GM19035 (cell line): ENCODE data around the gene TMEM52.
A peak's percentile ranks its signal among the peaks of the same experiment; 100 is the strongest.
"Not testable (repeated sequence)": the region's sequence is repeated elsewhere in the genome, so short reads cannot be mapped to it uniquely, and the experiment has no call there.

Experiments used
- ATAC-seq: cut with Tn5 transposase; IDR thresholded peaks from one replicate; pipeline ENCODE4 v1.9.1; 2021; ENCODE audit not compliant: unreplicated experiment

TMEM52 gene

GRCh38 chr1:1895456-1896336, 23.4 kb downstream of the TMEM52 start:
- ATAC-seq = no peak

GRCh38 chr1:1895060-1895418, 24.0 kb downstream of the TMEM52 start:
- no peak for ATAC-seq

GRCh38 chr1:1894354-1895059, 24.6 kb downstream of the TMEM52 start:
- ATAC-seq = no peak

GRCh38 chr1:1893997-1894353, 25.1 kb downstream of the TMEM52 start:
- no peak for ATAC-seq

GRCh38 chr1:1893291-1893985, 25.6 kb downstream of the TMEM52 start:
- no peak for ATAC-seq

GRCh38 chr1:1892763-1893120, 26.3 kb downstream of the TMEM52 start:
- no peak for ATAC-seq

- ATAC-seq = no peak
Observed at GRCh38 chr1:1892079-1892762, 26.9 kb downstream of the TMEM52 start.

- ATAC-seq = peak; percentile 18
Observed at GRCh38 chr1:1891349-1892078, 27.6 kb downstream of the TMEM52 start.

GRCh38 chr1:1890506-1891348, 28.4 kb downstream of the TMEM52 start, which contains the start of gene GNB1:
Gene GNB1, minus strand, starts transcription at chr1:1891087. Its CDS starts 65,634 bp downstream, at chr1:1825453.
- ATAC-seq = peak; percentile 73

GRCh38 chr1:1889847-1890505, 29.1 kb downstream of the TMEM52 start:
- peak; percentile 45 for ATAC-seq

GRCh38 chr1:1889090-1889750, 29.9 kb downstream of the TMEM52 start:
- no peak for ATAC-seq

GRCh38 chr1:1883890-1884289, 35.2 kb downstream of the TMEM52 start:
- ATAC-seq = not testable (repeated sequence)

- no peak for ATAC-seq
Observed at GRCh38 chr1:1883092-1883873, 35.8 kb downstream of the TMEM52 start.

GRCh38 chr1:1881727-1882126, 37.4 kb downstream of the TMEM52 start:
- no peak for ATAC-seq

- no peak for ATAC-seq
Observed at GRCh38 chr1:1880617-1881312, 38.3 kb downstream of the TMEM52 start.

- ATAC-seq = no peak
Observed at GRCh38 chr1:1879942-1880341, 39.1 kb downstream of the TMEM52 start.

GRCh38 chr1:1877865-1878436, 41.1 kb downstream of the TMEM52 start:
- ATAC-seq = no peak
